GM19324 (cell line): Measurements from ENCODE around the gene OLIG3.

Source experiments
- ATAC-seq: cut with Tn5 transposase; IDR thresholded peaks from one replicate; pipeline ENCODE4 v1.9.1; 2021; ENCODE audit warnings: mild to moderate bottlenecking, moderate library complexity; ENCODE audit not compliant: unreplicated experiment, low FRiP score

OLIG3 gene

DNA sequence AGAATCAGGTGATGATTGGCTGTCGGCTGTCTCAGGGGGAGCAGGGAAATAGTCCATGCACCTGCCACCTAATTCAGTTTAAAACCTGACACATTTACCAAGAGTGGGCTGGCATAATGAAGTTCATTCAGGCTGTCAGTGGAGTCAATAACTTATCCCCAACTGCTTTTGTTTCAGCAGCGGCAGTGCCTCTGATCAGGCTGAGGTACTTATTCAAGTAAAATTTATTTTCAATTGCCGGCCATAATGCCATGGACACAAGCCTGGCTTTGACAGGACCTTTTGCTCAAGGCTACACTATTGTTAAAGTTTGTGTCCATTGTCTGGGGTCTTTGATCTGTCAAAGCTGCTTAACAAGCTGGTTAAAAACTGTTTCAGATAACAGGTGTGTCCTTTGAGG, 20.6 kb downstream of the OLIG3 start:
- ATAC-seq = no peak

DNA sequence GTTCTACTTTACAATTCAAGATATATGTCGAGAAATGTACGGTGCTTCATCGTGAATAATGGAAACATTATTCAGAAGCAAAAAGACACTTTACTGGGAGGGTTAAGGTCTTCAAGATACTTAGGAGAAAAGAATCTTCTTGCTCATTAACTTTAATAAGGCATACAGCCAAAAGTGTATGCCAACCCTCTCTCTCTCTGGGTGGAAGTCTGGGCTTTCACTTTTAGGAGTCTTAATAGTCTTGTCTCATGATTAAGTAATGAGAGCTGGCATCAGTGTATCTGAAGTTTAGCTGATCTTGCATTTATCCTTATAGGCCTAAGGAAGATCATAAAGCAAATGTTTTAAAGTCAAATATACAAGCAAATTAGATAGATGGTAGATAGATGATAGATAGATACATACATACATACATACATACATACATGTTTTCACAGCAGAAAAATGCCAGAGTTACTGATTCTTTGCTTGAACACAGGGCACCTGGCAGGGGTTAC, 21.5 kb downstream of the OLIG3 start:
- ATAC-seq = no peak

DNA sequence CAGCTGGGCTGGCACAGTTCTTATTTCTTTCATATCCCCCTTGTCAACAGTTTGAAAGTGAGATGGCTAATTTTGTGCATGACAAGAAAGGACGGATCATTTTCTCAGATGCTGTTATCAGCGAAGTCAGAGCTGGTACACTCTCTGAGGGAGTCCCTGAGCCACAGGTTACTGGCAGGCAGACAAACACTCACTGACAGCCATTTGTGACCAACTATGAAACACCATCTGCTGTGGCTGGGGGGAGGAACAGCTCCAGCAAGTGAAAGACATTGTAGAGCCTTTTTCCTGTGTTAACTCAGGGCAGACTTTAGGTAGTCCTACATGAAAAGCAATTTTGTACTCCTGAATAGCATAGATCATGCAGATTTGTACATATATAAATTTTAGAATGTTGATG, 22.2 kb downstream of the OLIG3 start:
- ATAC-seq = no peak

DNA sequence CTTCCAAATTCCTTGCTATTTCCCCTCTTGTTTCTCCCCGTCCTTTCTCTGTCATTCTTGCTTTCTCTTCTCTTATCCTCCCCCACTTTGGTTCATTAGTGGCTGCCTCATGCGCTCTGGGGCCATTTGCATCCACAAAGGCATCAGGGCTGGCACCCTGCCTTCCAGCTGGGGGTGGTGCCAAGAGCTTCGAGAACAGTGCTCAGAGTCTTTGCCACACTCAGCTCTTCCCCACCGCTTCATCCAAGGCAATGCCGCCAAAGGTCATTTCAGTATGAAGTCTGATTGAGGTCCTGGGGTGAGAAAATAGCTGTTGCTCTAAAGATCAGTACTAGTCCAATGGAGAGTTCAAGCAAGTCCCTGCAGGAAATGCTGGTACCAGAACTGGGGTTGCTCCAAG, 22.7 kb downstream of the OLIG3 start:
- ATAC-seq = no peak

DNA sequence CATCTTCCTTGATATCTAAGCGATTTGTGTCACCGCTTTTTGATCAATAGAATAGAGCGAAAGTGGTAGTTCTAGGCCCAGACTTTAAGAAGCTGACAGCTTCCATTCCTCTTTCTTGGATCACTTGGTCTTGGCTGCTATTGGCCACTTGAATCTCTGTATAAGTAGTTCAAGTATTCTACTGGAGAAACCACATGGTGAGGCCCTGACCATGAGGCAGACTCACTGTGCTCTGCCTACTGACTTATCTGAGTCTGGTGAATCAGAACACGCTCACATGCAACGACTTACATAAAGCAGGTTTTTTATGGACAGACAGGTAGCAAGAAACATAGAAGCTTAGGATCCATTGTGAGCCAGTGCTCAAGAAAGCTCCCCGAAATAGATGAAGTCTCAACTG, 27.0 kb downstream of the OLIG3 start:
- no peak for ATAC-seq

DNA sequence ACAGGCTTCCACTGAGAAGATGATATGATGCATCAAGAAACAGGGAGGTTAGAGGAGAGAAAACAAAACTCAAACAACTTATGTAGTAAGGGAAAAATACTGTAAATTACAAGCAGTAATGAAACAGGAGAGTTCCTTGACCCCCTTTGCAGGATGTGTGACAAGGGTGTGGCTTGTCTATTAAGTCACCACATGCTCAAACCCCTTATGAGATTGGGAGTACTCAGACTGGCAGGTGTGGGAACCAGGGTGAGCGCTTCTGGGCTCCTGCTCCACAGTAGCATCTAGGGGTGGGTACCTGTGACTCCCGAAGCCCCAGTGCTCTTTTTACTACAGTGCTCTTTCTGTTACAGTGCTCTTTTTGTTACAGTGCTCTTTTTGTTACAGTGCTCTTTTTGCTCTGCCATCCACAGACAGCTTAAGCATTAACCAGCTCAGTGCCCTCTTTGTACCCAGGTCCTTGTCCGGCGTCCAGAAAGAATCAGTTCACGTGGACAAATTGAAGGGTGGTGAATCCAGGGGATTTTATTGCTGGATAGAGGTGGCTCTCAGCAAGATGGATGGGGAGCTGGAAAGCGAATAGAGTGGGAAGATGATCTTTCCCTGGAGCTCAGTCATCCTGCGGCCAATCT, 28.7 kb downstream of the OLIG3 start:
- no peak for ATAC-seq

DNA sequence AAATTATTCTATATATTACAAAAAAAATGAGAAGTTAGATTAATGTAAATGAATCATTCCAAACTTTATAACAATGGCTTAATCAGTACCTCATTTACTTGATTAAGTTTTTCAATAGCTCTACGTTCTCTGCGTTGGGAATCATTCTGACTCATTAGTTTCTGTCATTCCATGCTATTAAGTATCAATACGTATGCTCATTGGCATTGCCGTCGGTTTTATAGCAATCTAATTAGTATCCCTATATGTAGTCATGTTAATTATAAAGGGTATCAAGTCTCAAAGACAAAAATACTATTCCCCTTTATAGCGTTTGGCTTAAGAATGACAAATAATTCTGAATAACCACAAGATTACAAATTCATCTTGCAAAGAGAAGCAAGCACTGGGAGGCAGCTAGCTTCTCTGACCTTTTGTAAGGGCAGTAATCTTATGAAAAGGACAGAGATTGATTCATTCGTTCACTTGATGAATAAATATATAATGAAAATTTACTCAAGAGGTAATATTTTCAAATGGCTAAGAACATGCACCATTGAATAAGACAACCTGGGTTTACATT, 41.8 kb downstream of the OLIG3 start:
- no peak for ATAC-seq

DNA sequence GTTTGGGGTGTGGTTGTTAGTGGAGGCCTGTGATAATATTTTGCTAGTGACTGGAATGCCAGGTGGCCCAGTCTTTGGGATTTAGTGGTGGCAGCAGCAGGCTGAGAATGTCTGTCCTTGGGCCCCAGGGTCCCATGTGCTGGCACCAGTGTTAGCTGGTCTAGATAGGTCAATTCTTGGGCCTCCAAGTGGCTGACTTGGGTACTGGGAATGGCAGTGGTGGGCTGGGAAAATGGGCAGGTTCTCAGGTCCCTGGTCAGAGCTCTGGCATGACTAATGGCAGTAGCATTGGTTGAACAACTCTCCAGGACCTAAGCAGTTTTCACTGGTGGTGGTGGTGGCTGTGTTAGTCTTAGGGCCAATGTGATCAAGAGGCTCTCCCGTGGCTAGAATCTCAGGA, 50.3 kb downstream of the OLIG3 start:
- ATAC-seq = no peak
